ENCODE results near the gene SPNS2.

DNA sequence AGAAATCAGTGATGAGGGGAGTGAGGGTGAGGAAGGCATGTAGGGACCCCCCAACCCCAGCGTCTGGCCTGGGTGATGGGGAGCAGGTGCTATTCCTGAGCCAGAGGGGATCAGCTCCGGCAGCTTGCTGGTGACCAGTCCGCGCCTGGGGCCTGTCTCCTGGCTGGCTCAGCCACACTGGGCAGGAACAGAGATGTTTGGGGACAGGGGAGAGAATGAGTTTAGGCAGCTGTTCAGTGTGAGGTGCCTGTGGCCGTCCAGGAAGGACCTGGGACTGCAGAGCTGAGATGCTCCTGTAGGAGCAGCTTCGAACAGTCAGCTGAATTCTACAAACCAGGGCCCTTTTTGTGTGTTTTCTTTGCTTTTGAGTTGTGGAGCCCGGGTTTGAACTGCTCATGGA is 23.2 kb upstream of the SPNS2 start:
- TF ChIP-seq CTCF (IDR thresholded peaks at IDR 0.05 in 2 of 3, conservative IDR thresholded peaks at IDR 0.05 in 1 of 3; ENCODE audit: control insufficient read depth in 2 of 3, extremely low read depth in 1 of 3, insufficient read depth in 1 of 3, low read depth in 3 of 3, low read length in 3 of 3) (no peak), RCOR1 (conservative IDR thresholded peaks at IDR 0.05; ENCODE audit: low read depth, low read length) (no peak), SIN3A (IDR thresholded peaks at IDR 0.05; ENCODE audit: low read depth, low read length) (no peak), ESRRA (IDR thresholded peaks at IDR 0.05; ENCODE audit: low read length) (no peak), BCL11A (IDR thresholded peaks at IDR 0.05; ENCODE audit: low read depth, low read length) (no peak)
- TF ChIP-seq, protein P1, sequence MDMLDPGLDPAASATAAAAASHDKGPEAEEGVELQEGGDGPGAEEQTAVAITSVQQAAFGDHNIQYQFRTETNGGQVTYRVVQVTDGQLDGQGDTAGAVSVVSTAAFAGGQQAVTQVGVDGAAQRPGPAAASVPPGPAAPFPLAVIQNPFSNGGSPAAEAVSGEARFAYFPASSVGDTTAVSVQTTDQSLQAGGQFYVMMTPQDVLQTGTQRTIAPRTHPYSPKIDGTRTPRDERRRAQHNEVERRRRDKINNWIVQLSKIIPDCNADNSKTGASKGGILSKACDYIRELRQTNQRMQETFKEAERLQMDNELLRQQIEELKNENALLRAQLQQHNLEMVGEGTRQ (IDR thresholded peaks at IDR 0.05; ENCODE audit: borderline replicate concordance, low read depth, low read length) = no peak
